ENCODE measurements around the gene ADARB2. TPM values are rescaled to one million over a fixed set of nuclear protein-coding genes. Genes with fewer than 3 reads are reported as not detected.

The ADARB2 gene
- polyA plus RNA-seq, 1 of the 3 experiments (the other 2 are of a cell fraction), result not detected

DNA sequence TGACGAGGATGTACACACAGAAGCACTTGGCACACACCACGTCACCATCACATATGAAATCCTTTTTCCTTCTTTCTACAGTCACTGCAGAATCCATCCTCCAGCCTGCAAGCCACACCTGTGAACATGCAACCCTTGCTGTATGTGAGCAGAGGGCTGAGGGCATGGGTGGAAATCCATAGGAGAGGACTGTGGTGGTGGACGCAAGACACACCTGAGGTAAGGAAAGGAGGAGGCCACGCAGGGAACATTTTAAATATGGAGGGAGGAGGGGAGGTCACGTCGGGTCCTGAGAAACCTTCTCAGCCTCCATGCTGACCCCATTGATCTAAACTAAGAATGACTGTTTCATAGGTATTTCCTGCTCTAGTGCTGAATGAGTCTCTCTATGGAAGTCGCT lies 28.6 kb downstream of the ADARB2 start:
- Histone ChIP-seq H3K27ac (ENCODE audit: low read depth in 2 of 2, low read length in 1 of 2) (no peak overlapping the region), H3K9me2 (no peaks in the 10 kb centered on the region), H3K79me2 (ENCODE audit: insufficient read depth) (no peaks in the 10 kb centered on the region), H3K4me3 (ENCODE audit: low read depth in 2 of 2, low read length in 1 of 2) (no peak overlapping the region), H3K9ac (no peak overlapping the region), H3K9me3 (no peaks in the 10 kb centered on the region), H4K20me1 (ENCODE audit: insufficient read depth) (no peaks in the 10 kb centered on the region), H3K4me2 (no peak overlapping the region), H3K36me3 (replicated peaks in 1 of 2; ENCODE audit: control insufficient read depth in 1 of 2, insufficient read depth in 2 of 2, low read length in 1 of 2) (no peaks in the 10 kb centered on the region), H3F3A (replicated peaks; ENCODE audit: insufficient read depth) (no peaks in the 10 kb centered on the region), H2AFZ (ENCODE audit: low read depth) (no peak overlapping the region), H3K4me1 (ENCODE audit: control insufficient read depth in 1 of 2, insufficient read depth in 2 of 2, low read depth in 1 of 2, low read length in 1 of 2) (no peaks in the 10 kb centered on the region), H3K27me3 (ENCODE audit: insufficient read depth) (no peaks in the 10 kb centered on the region)
- DNase-seq, result no peak
- TF ChIP-seq ZBTB33 (IDR thresholded peaks at IDR 0.05; ENCODE audit: borderline replicate concordance, low read depth), result no peak
- TF ChIP-seq EZH2phosphoT487 (IDR thresholded peaks at IDR 0.05; ENCODE audit: borderline replicate concordance, low read depth), result no peak
- no peak for TF ChIP-seq RXRA (IDR thresholded peaks at IDR 0.05; ENCODE audit: borderline replicate concordance, low read depth)
- no peak for TF ChIP-seq FOXM1 (IDR thresholded peaks at IDR 0.05; ENCODE audit: low read depth)
- TF ChIP-seq MXI1 (IDR thresholded peaks at IDR 0.05; ENCODE audit: low read depth, low read length), result no peak
- no peak for TF ChIP-seq CHD2 (IDR thresholded peaks at IDR 0.05; ENCODE audit: low read length, partially characterized antibody)
- no peak for TF ChIP-seq TAF1 (IDR thresholded peaks at IDR 0.05; ENCODE audit: borderline replicate concordance, low read depth, low read length)
- TF ChIP-seq SIN3A (IDR thresholded peaks at IDR 0.05; ENCODE audit: borderline replicate concordance, low read depth, low read length), result no peak
- TF ChIP-seq YY1 (IDR thresholded peaks at IDR 0.05; ENCODE audit: low read depth), result no peak
- TF ChIP-seq SMC3 (IDR thresholded peaks at IDR 0.05; ENCODE audit: low read depth, low read length), result no peak
- TF ChIP-seq ELF1 (IDR thresholded peaks at IDR 0.05), result no peak
- no peak for TF ChIP-seq RFX5 (IDR thresholded peaks at IDR 0.05; ENCODE audit: low read length)
- CTCF ChIA-PET, result interaction anchor here (1.3 kb wide), 1 partner anchor 9 kb away, joined by 3 read pairs; no protein-coding TSS in a partner anchor
- POLR2A ChIA-PET, result no interaction called here
- 35% methylated on average over 7 of the region's 7 CpGs for WGBS (ENCODE audit: low lambda C conversion rate)

GRCh38 chr10:1706711-1707110 lies 30.6 kb downstream of the ADARB2 start:
- Histone ChIP-seq H3K9me2 (no peaks in the 10 kb centered on the region), H3K27me3 (ENCODE audit: insufficient read depth) (no peaks in the 10 kb centered on the region), H3K36me3 (replicated peaks in 1 of 2; ENCODE audit: control insufficient read depth in 1 of 2, insufficient read depth in 2 of 2, low read length in 1 of 2) (no peaks in the 10 kb centered on the region), H3K9ac (no peak overlapping the region), H2AFZ (ENCODE audit: low read depth) (no peak overlapping the region), H4K20me1 (ENCODE audit: insufficient read depth) (no peaks in the 10 kb centered on the region), H3K4me2 (no peak overlapping the region), H3F3A (replicated peaks; ENCODE audit: insufficient read depth) (no peaks in the 10 kb centered on the region), H3K79me2 (ENCODE audit: insufficient read depth) (no peaks in the 10 kb centered on the region), H3K9me3 (no peaks in the 10 kb centered on the region), H3K4me3 (ENCODE audit: low read depth in 2 of 2, low read length in 1 of 2) (no peak overlapping the region), H3K27ac (ENCODE audit: low read depth in 2 of 2, low read length in 1 of 2) (no peak overlapping the region), H3K4me1 (ENCODE audit: control insufficient read depth in 1 of 2, insufficient read depth in 2 of 2, low read depth in 1 of 2, low read length in 1 of 2) (no peaks in the 10 kb centered on the region)
- ChIA-PET CTCF (interaction anchor here (1.1 kb wide), 2 partner anchors 9 to 14 kb away, joined by 3 read pairs; no protein-coding TSS in a partner anchor), POLR2A (no interaction called here)
- DNase-seq, result no peak
- 21% methylated on average over 6 of the region's 6 CpGs for WGBS (ENCODE audit: low lambda C conversion rate)
- TF ChIP-seq REST (IDR thresholded peaks at IDR 0.05; ENCODE audit: low read depth, low read length) (no peak), FOSL2 (IDR thresholded peaks at IDR 0.05; ENCODE audit: borderline replicate concordance, low read depth) (no peak), MXI1 (IDR thresholded peaks at IDR 0.05; ENCODE audit: low read depth, low read length) (no peak), MEF2A (IDR thresholded peaks at IDR 0.05; ENCODE audit: borderline replicate concordance, low read depth) (no peak)
